HEK293T (cell line): Measurements from ENCODE around the gene IBA57.

Source experiments
- ARNT ChIP-seq: fragments of 450-650 bp; IDR thresholded peaks from 2 replicates; pipeline ENCODE4 v1.6.1; 2017; ENCODE audit warnings: mild to moderate bottlenecking
- ELF4 ChIP-seq: fragments of 450-650 bp; IDR thresholded peaks from 2 replicates; pipeline ENCODE4 v1.6.1; 2017; ENCODE audit warnings: antibody characterized with exemption
- FOXK2 ChIP-seq: fragments of 450-650 bp; IDR thresholded peaks from 2 replicates; pipeline ENCODE4 v1.6.1; 2016; ENCODE audit warnings: mild to moderate bottlenecking
- FOXM1 ChIP-seq: fragments of 450-650 bp; IDR thresholded peaks from 2 replicates; pipeline ENCODE4 v1.6.1; 2017; ENCODE audit warnings: mild to moderate bottlenecking, borderline replicate concordance
- HDGF ChIP-seq: fragments of 450-650 bp; IDR thresholded peaks from 2 replicates; pipeline ENCODE4 v1.6.1; 2017; ENCODE audit warnings: antibody characterized with exemption, borderline replicate concordance
- L3MBTL2 ChIP-seq: fragments of 450-650 bp; conservative IDR thresholded peaks from 2 replicates; pipeline ENCODE4 v1.6.1; 2016; ENCODE audit warnings: mild to moderate bottlenecking
- SP1 ChIP-seq: fragments of 450-650 bp; IDR thresholded peaks from 2 replicates; pipeline ENCODE4 v1.6.1; 2017
- TF ChIP-seq, protein P1 (sequence below): fragments of 450-650 bp; IDR thresholded peaks from 2 replicates; pipeline ENCODE4 v1.6.1; 2016

DNA sequence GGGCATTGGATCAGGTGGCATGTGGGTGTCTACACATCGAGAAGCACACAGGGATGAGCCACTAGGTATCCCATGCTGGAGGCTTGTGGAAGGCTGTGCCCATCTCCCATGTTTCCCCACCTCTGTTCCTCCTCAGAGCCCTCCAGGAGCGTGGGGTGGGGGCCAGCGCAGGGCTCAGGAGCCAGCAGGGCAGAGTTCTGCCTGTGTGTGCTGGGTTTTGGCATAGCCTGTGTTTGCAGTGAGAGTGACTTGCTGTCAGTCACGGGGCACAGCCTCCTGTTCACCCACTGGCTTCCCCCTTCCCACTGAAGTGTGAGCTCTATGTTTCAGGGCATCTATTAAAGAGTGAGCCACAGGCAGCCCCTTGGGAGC lies 10.4 kb downstream of the IBA57 start:
- TF ChIP-seq SP1 (no peak), L3MBTL2 (no peak), ARNT (no peak), FOXM1 (no peak), HDGF (no peak), ELF4 (no peak), FOXK2 (no peak)
- TF ChIP-seq, protein P1, sequence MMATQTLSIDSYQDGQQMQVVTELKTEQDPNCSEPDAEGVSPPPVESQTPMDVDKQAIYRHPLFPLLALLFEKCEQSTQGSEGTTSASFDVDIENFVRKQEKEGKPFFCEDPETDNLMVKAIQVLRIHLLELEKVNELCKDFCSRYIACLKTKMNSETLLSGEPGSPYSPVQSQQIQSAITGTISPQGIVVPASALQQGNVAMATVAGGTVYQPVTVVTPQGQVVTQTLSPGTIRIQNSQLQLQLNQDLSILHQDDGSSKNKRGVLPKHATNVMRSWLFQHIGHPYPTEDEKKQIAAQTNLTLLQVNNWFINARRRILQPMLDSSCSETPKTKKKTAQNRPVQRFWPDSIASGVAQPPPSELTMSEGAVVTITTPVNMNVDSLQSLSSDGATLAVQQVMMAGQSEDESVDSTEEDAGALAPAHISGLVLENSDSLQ, result no peak
